A673 (cell line): ENCODE measurements around the gene SUMF1. TPM values are rescaled to one million over a fixed set of nuclear protein-coding genes. Genes with fewer than 3 reads are reported as not detected.
A peak's percentile ranks its signal among the peaks of the same experiment; 100 is the strongest.

Source experiments
- BruUV-seq: library from RNA; stranded (reverse); fragments of 400-500 nt; replicated peaks from 2 replicates; lab custom pipeline; 2021; lab: Mats Ljungman, UMichigan
- CTCF ChIA-PET: fragments of 300-600 bp; sonication (Branson Sonifier 250); formaldehyde crosslinking; loops from one replicate; lab custom pipeline; 2022; ENCODE audit warnings: antibody characterized with exemption; lab: Charles Lee
- POLR2A ChIA-PET: fragments of 300-600 bp; sonication (Branson Sonifier 250); formaldehyde crosslinking; loops from one replicate; lab custom pipeline; 2022; ENCODE audit warnings: antibody characterized with exemption; ENCODE audit not compliant: low non-redundant PET; lab: Charles Lee
- DNase-seq: peaks from one replicate; pipeline ENCODE4 v3.0.0-alpha.2; 2015; ENCODE audit warnings: low spot score
- H3K27ac ChIP-seq: fragments of 200-600 bp; sonication (generic); 2 replicates; pipeline ENCODE4 v1.5.1; 2016; ENCODE audit warnings: mixed run types, low read depth, mild to moderate bottlenecking, mixed read lengths, antibody characterized with exemption, low read length; ENCODE audit not compliant: poor library complexity, severe bottlenecking
- H3K27me3 ChIP-seq: fragments of 200-600 bp; sonication (generic); replicated peaks from 2 replicates; pipeline ENCODE4 v1.6.1; 2017; ENCODE audit warnings: mixed run types, low read depth, mild to moderate bottlenecking, mixed read lengths, antibody characterized with exemption, low read length; ENCODE audit not compliant: insufficient read depth, poor library complexity
- H3K36me3 ChIP-seq: fragments of 200-600 bp; sonication (generic); 2 replicates; pipeline ENCODE4 v1.6.1; 2016; ENCODE audit warnings: mixed run types, mild to moderate bottlenecking, mixed read lengths, antibody characterized with exemption, low read length; ENCODE audit not compliant: insufficient read depth, poor library complexity, severe bottlenecking
- H3K4me1 ChIP-seq: fragments of 200-600 bp; sonication (generic); 2 replicates; pipeline ENCODE4 v1.6.1; 2017; ENCODE audit warnings: mixed run types, mild to moderate bottlenecking, mixed read lengths, antibody characterized with exemption, low read length; ENCODE audit not compliant: insufficient read depth, poor library complexity, severe bottlenecking
- H3K4me3 ChIP-seq: fragments of 200-600 bp; sonication (generic); 2 replicates; pipeline ENCODE4 v1.5.1; 2016; ENCODE audit warnings: low read depth, mixed run types, mild to moderate bottlenecking, mixed read lengths, low read length; ENCODE audit not compliant: poor library complexity, severe bottlenecking
- H3K9me3 ChIP-seq: fragments of 200-600 bp; sonication (generic); 2 replicates; pipeline ENCODE4 v1.6.1; 2016; ENCODE audit warnings: mixed run types, low read depth, mild to moderate bottlenecking, mixed read lengths, antibody characterized with exemption, low read length; ENCODE audit not compliant: poor library complexity, severe bottlenecking
- CTCF ChIP-seq: fragments of 300-800, 200-600 bp; sonication (generic); conservative IDR thresholded peaks from 2 replicates; pipeline ENCODE4 v1.5.1; 2017; ENCODE audit warnings: low read depth, mild to moderate bottlenecking, antibody characterized with exemption, low read length, moderate library complexity, mixed read lengths
- EZH2 ChIP-seq: fragments of 200-600 bp; sonication (generic); IDR thresholded peaks from 2 replicates; pipeline ENCODE4 v1.6.1; 2017; ENCODE audit warnings: borderline replicate concordance, low read depth, mild to moderate bottlenecking, mixed read lengths, antibody characterized with exemption, low read length; ENCODE audit not compliant: poor library complexity, severe bottlenecking
- intact Hi-C: fragments of 100-400 bp; cut with micrococcal nuclease; formaldehyde crosslinking; loops from one replicate; pipeline ENCODE4 v1.10.0; 2022; ENCODE audit not compliant: unreplicated experiment
- total RNA-seq: library from RNA; stranded (reverse); gene quantifications from 2 replicates; pipeline ENCODE4 v1.2.3, GENCODE V29; 2021

Gene SUMF1
- total RNA-seq, 1 experiment from 2014 or later, result 7.8 TPM

GRCh38 chr3:4336850-4337546, 130.1 kb downstream of the SUMF1 start:
- TF ChIP-seq EZH2 (no peak), CTCF (no peak)
- ChIA-PET CTCF (interaction anchor here (1.0 kb wide), 1 partner anchor 13 kb away, joined by 3 read pairs; no protein-coding TSS in a partner anchor), POLR2A (no interaction called here)
- Histone ChIP-seq H3K4me3 (no peak overlapping the region), H3K36me3 (no peaks in the 10 kb centered on the region), H3K9me3 (no peaks in the 10 kb centered on the region), H3K27ac (no peak overlapping the region), H3K4me1 (no peaks in the 10 kb centered on the region), H3K27me3 (no peaks in the 10 kb centered on the region)
- BruUV-seq, result no TSS peak
- intact Hi-C loops, result no loop called here
- no peak for DNase-seq

DNA sequence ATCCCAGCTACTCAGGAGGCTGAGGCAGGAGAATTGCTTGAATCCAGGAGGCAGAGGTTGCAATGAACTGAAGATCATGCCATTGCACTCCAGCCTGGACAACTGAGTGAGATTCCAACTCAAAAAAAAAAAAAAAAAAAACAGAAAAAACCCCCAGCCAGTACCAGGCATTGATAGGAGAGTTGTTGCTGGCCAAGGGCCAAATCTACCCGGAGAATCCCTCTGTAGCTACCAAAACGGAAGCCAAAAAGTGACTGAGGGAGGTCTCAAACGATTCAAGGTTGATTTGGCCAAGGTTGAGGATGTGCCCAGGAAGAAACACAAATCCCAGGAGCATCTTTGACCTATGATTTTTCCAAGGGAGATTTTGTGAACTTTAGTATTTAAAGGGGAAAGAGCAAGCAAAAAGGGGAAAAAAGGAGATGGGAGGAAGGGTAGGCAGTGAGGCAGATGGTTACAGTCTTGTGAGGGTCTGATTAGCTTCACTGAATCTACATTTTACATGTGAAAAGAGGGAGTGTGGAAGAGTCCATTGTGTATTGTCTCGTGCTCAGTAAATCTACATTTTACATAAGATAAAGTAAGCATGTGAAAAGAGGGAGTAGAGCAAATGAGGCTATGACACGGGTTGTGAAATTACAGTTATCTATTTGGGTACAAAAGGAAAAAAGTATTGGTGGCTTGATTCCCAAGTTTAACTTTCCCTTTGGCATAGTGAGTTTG, 131.1 kb downstream of the SUMF1 start:
- CTCF ChIA-PET, result no interaction called here
- Histone ChIP-seq H3K27ac (no peak overlapping the region), H3K27me3 (no peaks in the 10 kb centered on the region), H3K36me3 (no peaks in the 10 kb centered on the region), H3K9me3 (no peaks in the 10 kb centered on the region), H3K4me1 (no peaks in the 10 kb centered on the region), H3K4me3 (no peak overlapping the region)
- intact Hi-C loops, result no loop called here
- BruUV-seq, result no TSS peak
- TF ChIP-seq EZH2, result no peak
- no peak for TF ChIP-seq CTCF
- POLR2A ChIA-PET, result no interaction called here
- no peak for DNase-seq

- intact Hi-C loops, result no loop called here
- H3K36me3 ChIP-seq, result no peaks in the 10 kb centered on the region
- no peak overlapping the region for H3K4me3 ChIP-seq
- CTCF ChIA-PET, result interaction anchor here (0.9 kb wide), 1 partner anchor 13 kb away, joined by 10 read pairs; no protein-coding TSS in a partner anchor
- no peaks in the 10 kb centered on the region for H3K4me1 ChIP-seq
- H3K9me3 ChIP-seq, result peaks cover 3% of the 10 kb centered on the region
- H3K27ac ChIP-seq, result no peak overlapping the region
- no peak for DNase-seq
- POLR2A ChIA-PET, result no interaction called here
- no TSS peak for BruUV-seq
- no peaks in the 10 kb centered on the region for H3K27me3 ChIP-seq
- TF ChIP-seq CTCF, result peak; percentile 24; the same call in 1 of the 2 replicates
- TF ChIP-seq EZH2, result no peak
Measured at GRCh38 chr3:4334548-4334947, 132.5 kb downstream of the SUMF1 start.
